ENCODE results near the gene PTP4A1. TPM values are rescaled to one million over a fixed set of nuclear protein-coding genes. Genes with fewer than 3 reads are reported as not detected.

PTP4A1 gene
- total RNA-seq, 1 donor from 2014 or later, result 32.5 TPM

GRCh38 chr6:63611560-63611959 lies 39.3 kb downstream of the PTP4A1 start:
- no peak for ATAC-seq
- intact Hi-C loops (cut with DNase I), result no loop called here
- no peak for DNase-seq (ENCODE audit: missing footprints)

- no peak for ATAC-seq
- intact Hi-C loops (cut with DNase I), result no loop called here
- DNase-seq (ENCODE audit: missing footprints), result no peak
Observed at GRCh38 chr6:63615590-63615989, 43.3 kb downstream of the PTP4A1 start.

Other genes with a start within 250 kb of the PTP4A1 start
- 33.4 TPM for gene PHF3, start 63.3 kb downstream of the PTP4A1 start, total RNA-seq

Measured in Right ventricle myocardium inferior (tissue), 1 donor.